Smooth muscle cell of the pulmonary artery (primary cell): ENCODE measurements around the gene BBS4. TPM values are rescaled to one million over a fixed set of nuclear protein-coding genes. Genes with fewer than 3 reads are reported as not detected.

Experiments
- total RNA-seq: library from RNA; depleted of rRNA; stranded (reverse); fragments of >200 nt; gene quantifications from 2 replicates; pipeline ENCODE4 v1.2.3, GENCODE V29; 2014

BBS4 gene, protein sequence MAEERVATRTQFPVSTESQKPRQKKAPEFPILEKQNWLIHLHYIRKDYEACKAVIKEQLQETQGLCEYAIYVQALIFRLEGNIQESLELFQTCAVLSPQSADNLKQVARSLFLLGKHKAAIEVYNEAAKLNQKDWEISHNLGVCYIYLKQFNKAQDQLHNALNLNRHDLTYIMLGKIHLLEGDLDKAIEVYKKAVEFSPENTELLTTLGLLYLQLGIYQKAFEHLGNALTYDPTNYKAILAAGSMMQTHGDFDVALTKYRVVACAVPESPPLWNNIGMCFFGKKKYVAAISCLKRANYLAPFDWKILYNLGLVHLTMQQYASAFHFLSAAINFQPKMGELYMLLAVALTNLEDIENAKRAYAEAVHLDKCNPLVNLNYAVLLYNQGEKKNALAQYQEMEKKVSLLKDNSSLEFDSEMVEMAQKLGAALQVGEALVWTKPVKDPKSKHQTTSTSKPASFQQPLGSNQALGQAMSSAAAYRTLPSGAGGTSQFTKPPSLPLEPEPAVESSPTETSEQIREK
- total RNA-seq, result 18.8 and 19.2 TPM in 2 replicates

DNA sequence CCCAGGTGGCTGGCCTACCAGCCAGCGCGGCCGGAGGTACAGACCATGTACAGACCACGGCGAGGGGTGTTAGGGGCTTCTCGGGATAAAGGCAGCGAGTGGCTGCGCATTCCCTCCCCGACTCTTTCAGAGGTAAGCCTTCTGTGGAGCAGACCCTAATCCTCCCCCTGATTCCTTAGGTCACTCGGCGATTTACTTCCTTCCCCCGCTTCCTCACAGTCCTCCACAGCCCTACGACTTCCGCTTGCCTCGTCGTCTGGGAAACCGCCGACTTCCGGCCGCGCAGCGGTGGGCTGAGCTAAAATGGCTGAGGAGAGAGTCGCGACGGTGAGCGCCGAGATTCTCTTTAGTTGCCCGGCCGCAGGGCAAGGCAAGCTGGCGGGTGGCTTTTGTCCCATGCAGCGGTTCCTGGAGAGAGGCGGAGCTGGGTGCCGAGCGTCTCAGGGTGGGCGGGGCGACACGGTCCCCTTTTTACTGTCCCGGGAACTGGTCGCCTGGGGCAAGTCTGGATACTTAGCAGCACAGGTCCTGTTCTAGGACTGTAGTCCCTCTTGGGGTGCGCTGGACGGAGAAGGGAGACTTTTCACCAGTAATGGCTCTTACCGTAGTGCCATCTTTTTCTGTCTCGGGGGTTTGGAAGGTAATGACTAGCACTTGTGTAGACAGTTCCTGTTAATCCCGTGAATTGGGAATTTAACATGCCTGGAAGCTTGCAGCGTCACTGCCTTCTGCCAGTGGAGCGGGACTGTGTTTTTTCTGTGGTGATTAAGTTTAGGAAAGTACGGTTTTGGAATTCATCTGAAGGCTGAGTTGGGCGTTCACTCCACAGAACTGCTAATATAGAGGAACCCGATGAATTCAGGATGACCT is at the start of gene BBS4, which contains the start of gene HIGD2B:
BBS4 (plus strand) TSS at position 283 of the 870 bp plus-strand sequence; CDS start at position 304, 21 bp downstream.
HIGD2B (minus strand) TSS at position 258 of the 870 bp plus-strand sequence. CDS start 9,808 bp downstream, outside the sequence.

GRCh38 chr15:72654397-72654796 is 31.6 kb upstream of the BBS4 start, which contains the start of gene GOLGA6B:
Gene GOLGA6B (plus strand): TSS chr15:72654697. CDS start chr15:72654738, 41 bp downstream.

GRCh38 chr15:72783640-72784455 is 97.8 kb downstream of the BBS4 start, which contains the start of gene ADPGK:
Gene ADPGK (minus strand): TSS chr15:72783758. CDS start chr15:72783691, 67 bp downstream.

Other genes starting within 250 kb of the BBS4 start
- gene ARIH1, start 211.9 kb upstream of the BBS4 start, total RNA-seq, result 72.7 and 81.4 TPM in 2 replicates
- gene GOLGA6B, start 31.5 kb upstream of the BBS4 start, total RNA-seq, result not detected in 2 replicates
- 0.10 TPM in 1 of 2 replicates, not detected in the other for gene HIGD2B, start within 50 bp of the BBS4 start, total RNA-seq
- gene ADPGK, start 97.6 kb downstream of the BBS4 start, total RNA-seq, result 69.8 and 70.4 TPM in 2 replicates